H9 (cell line): ENCODE data around the gene ARNT2. TPM values are rescaled to one million over a fixed set of nuclear protein-coding genes. Genes with fewer than 3 reads are reported as not detected.

ENCODE experiments used
- DNase-seq: peaks from one replicate; pipeline ENCODE4 v3.0.0-alpha.2; 2017
- H2AFZ ChIP-seq: one replicate; pipeline ENCODE4 v1.6.1; 2013; ENCODE audit warnings: mild to moderate bottlenecking, low read length, control low read depth, moderate library complexity
- H2AK5ac ChIP-seq: 2 replicates; pipeline ENCODE4 v1.6.1; 2013; ENCODE audit warnings: low read length, control low read depth, mixed read lengths; ENCODE audit not compliant: insufficient read length
- H2BK120ac ChIP-seq: one replicate; pipeline ENCODE4 v1.6.1; 2013; ENCODE audit warnings: low read depth, mild to moderate bottlenecking, low read length, control low read depth, inconsistent platforms; ENCODE audit not compliant: poor library complexity, severe bottlenecking
- H2BK12ac ChIP-seq: 2 replicates; pipeline ENCODE4 v1.6.1; 2013; ENCODE audit warnings: low read length, control low read depth, mixed read lengths, low read depth; ENCODE audit not compliant: insufficient read length
- H2BK15ac ChIP-seq: 2 replicates; pipeline ENCODE4 v1.6.1; 2013; ENCODE audit warnings: low read depth, low read length, control low read depth
- H2BK20ac ChIP-seq: one replicate; pipeline ENCODE4 v1.6.1; 2013; ENCODE audit warnings: low read depth, mild to moderate bottlenecking, low read length, control low read depth, inconsistent platforms; ENCODE audit not compliant: poor library complexity, severe bottlenecking
- H2BK5ac ChIP-seq: 2 replicates; pipeline ENCODE4 v1.6.1; 2013; ENCODE audit warnings: low read length, control low read depth, mixed read lengths; ENCODE audit not compliant: insufficient read length
- H3K14ac ChIP-seq: 2 replicates; pipeline ENCODE4 v1.6.1; 2013; ENCODE audit warnings: low read length, control low read depth; ENCODE audit not compliant: insufficient read depth
- H3K18ac ChIP-seq: 2 replicates; pipeline ENCODE4 v1.6.1; 2013; ENCODE audit warnings: low read depth, mild to moderate bottlenecking, mixed read lengths, low read length, control low read depth; ENCODE audit not compliant: insufficient read length
- H3K23ac ChIP-seq: 2 replicates; pipeline ENCODE4 v1.6.1; 2013; ENCODE audit warnings: low read length, control low read depth, mixed read lengths, low read depth; ENCODE audit not compliant: insufficient read length
- H3K23me2 ChIP-seq: 2 replicates; pipeline ENCODE4 v1.6.1; 2013; ENCODE audit warnings: low read depth, mild to moderate bottlenecking, mixed read lengths, low read length, control low read depth; ENCODE audit not compliant: insufficient read length, poor library complexity, severe bottlenecking
- H3K27ac ChIP-seq: 2 replicates; pipeline ENCODE4 v1.5.1; 2013; ENCODE audit warnings: low read length, control low read depth, mixed read lengths, low read depth; ENCODE audit not compliant: insufficient read length
- H3K27me3 ChIP-seq: 2 replicates; pipeline ENCODE4 v1.6.1; 2013; ENCODE audit warnings: low read length, control low read depth, inconsistent platforms; ENCODE audit not compliant: insufficient read depth
- H3K4ac ChIP-seq: 2 replicates; pipeline ENCODE4 v1.6.1; 2013; ENCODE audit warnings: low read depth, mild to moderate bottlenecking, control low read depth, inconsistent platforms, low read length, moderate library complexity
- H3K4me1 ChIP-seq: 2 replicates; pipeline ENCODE4 v1.6.1; 2013; ENCODE audit warnings: low read length, control low read depth, inconsistent platforms; ENCODE audit not compliant: insufficient read depth
- H3K4me2 ChIP-seq: 2 replicates; pipeline ENCODE4 v1.6.1; 2013; ENCODE audit warnings: low read length, control low read depth, mixed read lengths; ENCODE audit not compliant: insufficient read length, insufficient read depth
- H3K56ac ChIP-seq: 2 replicates; pipeline ENCODE4 v1.6.1; 2013; ENCODE audit warnings: low read depth, mild to moderate bottlenecking, mixed read lengths, low read length, control low read depth; ENCODE audit not compliant: insufficient read length
- H3K79me1 ChIP-seq: 2 replicates; pipeline ENCODE4 v1.6.1; 2013; ENCODE audit warnings: low read depth, mild to moderate bottlenecking, moderate library complexity, low read length, control low read depth, inconsistent platforms; ENCODE audit not compliant: insufficient read depth, poor library complexity, severe bottlenecking
- H3K79me2 ChIP-seq: 2 replicates; pipeline ENCODE4 v1.6.1; 2013; ENCODE audit warnings: low read length, control low read depth, inconsistent platforms; ENCODE audit not compliant: insufficient read depth
- H3K9ac ChIP-seq: 2 replicates; pipeline ENCODE4 v1.6.1; 2013; ENCODE audit warnings: low read length, control low read depth, mixed read lengths; ENCODE audit not compliant: insufficient read length; ENCODE audit errors: extremely low read depth
- H3K9me3 ChIP-seq: one replicate; pipeline ENCODE4 v1.6.1; 2013; ENCODE audit warnings: low read depth, low read length, inconsistent platforms; ENCODE audit not compliant: control insufficient read depth
- H3T11ph ChIP-seq: one replicate; pipeline ENCODE4 v1.6.1; 2013; ENCODE audit warnings: mild to moderate bottlenecking, low read length, control low read depth, inconsistent platforms
- H4K20me1 ChIP-seq: one replicate; pipeline ENCODE4 v1.6.1; 2013; ENCODE audit not compliant: control insufficient read depth, insufficient read length, insufficient read depth
- H4K5ac ChIP-seq: 2 replicates; pipeline ENCODE4 v1.6.1; 2013; ENCODE audit warnings: low read depth, mild to moderate bottlenecking, mixed read lengths, low read length, control low read depth; ENCODE audit not compliant: insufficient read length
- H4K8ac ChIP-seq: replicated peaks from 2 replicates; pipeline ENCODE4 v1.6.1; 2013; ENCODE audit warnings: low read length, control low read depth, mixed read lengths, low read depth; ENCODE audit not compliant: insufficient read length
- H4K91ac ChIP-seq: 2 replicates; pipeline ENCODE4 v1.6.1; 2013; ENCODE audit warnings: low read depth, mild to moderate bottlenecking, moderate library complexity, mixed read lengths, low read length, control low read depth; ENCODE audit not compliant: insufficient read length
- H3K27ac Mint-ChIP-seq, 3 experiments: 2 replicates in 2 of 3; 3 replicates in 1 of 3; pipeline ENCODE4 v1.8.0; 2020 to 2021; ENCODE audit warnings: mixed read lengths in 3 of 3, mild to moderate bottlenecking in 1 of 3, moderate library complexity in 1 of 3
- H3K27me3 Mint-ChIP-seq: 2 replicates; pipeline ENCODE4 v1.8.0; 2021; ENCODE audit warnings: low read depth, mild to moderate bottlenecking, moderate library complexity, mixed read lengths
- H3K36me3 Mint-ChIP-seq, 3 experiments: 2 replicates in 2 of 3; 3 replicates in 1 of 3; pipeline ENCODE4 v1.8.0; 2020 to 2021; ENCODE audit warnings: low read depth in 3 of 3, mixed read lengths in 3 of 3; ENCODE audit not compliant: insufficient read depth in 1 of 3
- H3K4me1 Mint-ChIP-seq, 2 experiments: 2 replicates each; pipeline ENCODE4 v1.8.0; 2020; ENCODE audit warnings: mixed read lengths in 2 of 2
- H3K4me3 Mint-ChIP-seq, 2 experiments: 2 replicates in 1 of 2; 3 replicates in 1 of 2; pipeline ENCODE4 v1.8.0; 2020 to 2021; ENCODE audit warnings: mild to moderate bottlenecking in 2 of 2, mixed read lengths in 2 of 2, moderate library complexity in 1 of 2
- H3K9me3 Mint-ChIP-seq, 2 experiments: 2 replicates in 1 of 2; 3 replicates in 1 of 2; pipeline ENCODE4 v1.8.0; 2020; ENCODE audit warnings: mild to moderate bottlenecking in 2 of 2, mixed read lengths in 2 of 2, moderate library complexity in 1 of 2
- CTCF ChIP-seq: fragments of 200-600 bp; sonication (generic); conservative IDR thresholded peaks from 3 replicates; pipeline ENCODE4 v1.8.0; 2021; ENCODE audit warnings: antibody characterized with exemption, mild to moderate bottlenecking
- WGBS: extraction: QIAGEN DNeasy Blood & Tissue Kit; methylation state at CpG from one replicate; pipeline ENCODE4 v1.1.7; 2013; ENCODE audit warnings: missing lambda C conversion rate, low lambda C conversion rate, mixed read lengths; ENCODE audit not compliant: insufficient read length; ENCODE audit errors: extremely low coverage; 5-methylcytosine and 5-hydroxymethylcytosine counted together
- total RNA-seq: library from RNA; stranded (reverse); gene quantifications from 2 replicates; pipeline ENCODE4 v1.2.1, GENCODE V29; 2021

The ARNT2 gene
- total RNA-seq, 1 experiment from 2014 or later, result 10.5 TPM

GRCh38 chr15:80568298-80568697 lies 164.1 kb downstream of the ARNT2 start:
- H4K91ac ChIP-seq, result no peak overlapping the region
- no peak overlapping the region for H3K27ac ChIP-seq
- H3K4me1 ChIP-seq, result peaks cover 3% of the 10 kb centered on the region; the same call in 1 of the 2 replicates
- H3K9me3 Mint-ChIP-seq, result no peaks in the 10 kb centered on the region
- no peaks in the 10 kb centered on the region for H3K79me1 ChIP-seq
- H3K23ac ChIP-seq, result no peak overlapping the region
- H3K56ac ChIP-seq, result no peak overlapping the region
- no peak overlapping the region for H2AK5ac ChIP-seq
- H3K14ac ChIP-seq, result no peak overlapping the region
- H3K27me3 Mint-ChIP-seq, result no peaks in the 10 kb centered on the region
- no peak overlapping the region for H4K8ac ChIP-seq
- H3K27ac Mint-ChIP-seq, result no peak overlapping the region
- no peaks in the 10 kb centered on the region for H4K20me1 ChIP-seq
- no peak overlapping the region for H3K9ac ChIP-seq
- H3K4ac ChIP-seq, result no peak overlapping the region
- H3K4me3 Mint-ChIP-seq, result no peak overlapping the region
- no peaks in the 10 kb centered on the region for H3K27me3 ChIP-seq
- no peaks in the 10 kb centered on the region for H3K23me2 ChIP-seq
- DNase-seq, result no peak
- no peaks in the 10 kb centered on the region for H3K79me2 ChIP-seq
- H3K36me3 Mint-ChIP-seq, result peaks cover 0 to 10% (median 9%) of the 10 kb centered on the region in 3 experiments
- TF ChIP-seq CTCF, result no peak
- H4K5ac ChIP-seq, result no peak overlapping the region
- no peak overlapping the region for H3K18ac ChIP-seq
- no peak overlapping the region for H2BK12ac ChIP-seq
- H2AFZ ChIP-seq, result no peak overlapping the region
- H3K4me2 ChIP-seq, result no peak overlapping the region
- no peak overlapping the region for H3T11ph ChIP-seq
- H2BK120ac ChIP-seq, result no peak overlapping the region
- no peaks in the 10 kb centered on the region for H3K9me3 ChIP-seq
- WGBS, result no CpG with 5 or more reads among the region's 8 CpGs
- peaks cover 20 to 24% of the 10 kb centered on the region in 2 experiments for H3K4me1 Mint-ChIP-seq
- H2BK20ac ChIP-seq, result no peak overlapping the region
- no peak overlapping the region for H2BK5ac ChIP-seq
- no peak overlapping the region for H2BK15ac ChIP-seq
